ENCODE measurements around the gene GALNT6.

The GALNT6 gene

DNA sequence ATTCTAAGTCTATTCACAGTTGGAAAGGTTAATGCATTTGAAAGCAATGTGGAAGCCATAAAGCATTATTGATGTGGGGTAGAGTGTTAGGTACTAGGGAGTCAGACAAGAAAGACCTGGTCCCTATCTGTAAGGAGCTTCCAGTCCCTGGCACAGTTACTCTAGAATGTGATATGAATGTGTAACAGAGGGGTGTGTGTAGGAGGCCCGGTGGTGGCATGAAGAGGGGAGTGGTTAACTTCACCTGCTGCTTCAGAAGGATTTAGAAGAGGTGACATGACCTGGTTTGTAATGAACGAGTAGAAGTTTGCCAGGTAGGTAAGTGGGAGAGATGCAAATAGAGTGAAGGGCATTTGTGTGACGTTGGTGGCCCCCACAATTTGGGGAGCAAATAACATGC lies 15.1 kb upstream of the GALNT6 start:
- DNase-seq (ENCODE audit: low read depth in 1 of 2, low spot score in 1 of 2) = no peak

DNA sequence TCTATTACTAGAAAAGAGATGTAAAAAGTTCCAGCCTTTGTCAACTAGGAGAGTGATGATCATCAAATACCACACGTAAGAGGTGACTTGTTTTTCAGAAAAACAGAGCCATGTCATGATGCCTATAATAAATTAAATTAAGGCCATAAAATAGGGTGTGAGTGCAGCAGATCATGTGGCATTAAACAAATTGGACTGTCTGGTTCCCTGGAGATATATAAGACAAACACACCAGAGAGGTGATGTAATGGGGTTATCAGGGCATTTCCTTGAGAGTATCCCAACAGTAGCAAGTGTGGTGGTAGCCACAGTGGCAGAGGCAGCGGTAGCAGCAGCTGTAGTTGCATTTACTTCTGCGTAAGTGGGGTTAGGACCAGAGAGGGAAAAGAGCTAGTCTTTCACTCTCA lies 14.6 kb upstream of the GALNT6 start:
- DNase-seq (ENCODE audit: low read depth in 1 of 2, low spot score in 1 of 2) = no peak

DNA sequence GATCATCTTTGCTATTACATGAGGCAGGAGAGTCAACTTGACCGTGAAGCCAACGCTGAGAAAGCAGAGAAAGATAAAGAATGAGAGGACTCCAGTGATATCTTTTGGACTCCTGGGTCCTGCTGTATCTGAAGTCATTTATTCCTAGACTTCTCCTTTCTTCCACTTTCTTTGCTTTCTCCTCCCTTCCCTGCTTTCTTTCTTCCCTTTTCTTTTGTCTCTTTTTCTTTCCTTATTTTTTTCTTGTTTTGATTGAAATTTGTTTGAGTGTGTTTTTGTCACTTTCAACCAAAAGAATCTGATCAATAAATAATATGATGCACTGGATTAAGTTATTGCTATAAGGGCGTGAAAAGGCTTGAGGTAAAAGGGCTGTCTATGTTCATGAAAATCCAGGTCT lies 13.4 kb upstream of the GALNT6 start:
- no peak for DNase-seq (ENCODE audit: low read depth in 1 of 2, low spot score in 1 of 2)

DNA sequence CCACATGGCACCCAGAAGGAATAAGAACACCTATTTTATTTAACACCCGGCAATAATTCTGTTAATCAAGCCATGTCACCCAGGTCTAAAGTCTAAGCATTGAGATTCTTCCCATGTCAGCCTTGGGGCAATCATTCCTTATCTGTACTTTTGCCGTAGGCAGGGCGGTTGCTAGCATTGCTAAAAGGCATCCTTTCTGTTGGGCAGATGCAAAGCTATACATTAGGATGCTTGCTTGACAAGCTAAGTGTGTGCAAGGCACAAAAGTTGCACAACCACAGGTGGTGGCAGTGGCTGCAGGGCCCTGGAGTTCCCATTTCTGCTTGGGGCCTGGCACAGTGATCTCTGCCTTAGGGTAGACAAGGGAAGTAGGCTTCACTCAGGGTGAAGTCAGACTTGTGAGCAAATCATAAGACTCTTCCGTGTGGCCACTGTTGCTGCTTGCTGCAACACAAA lies 12.5 kb upstream of the GALNT6 start:
- no peak for DNase-seq (ENCODE audit: low read depth in 1 of 2, low spot score in 1 of 2)

DNA sequence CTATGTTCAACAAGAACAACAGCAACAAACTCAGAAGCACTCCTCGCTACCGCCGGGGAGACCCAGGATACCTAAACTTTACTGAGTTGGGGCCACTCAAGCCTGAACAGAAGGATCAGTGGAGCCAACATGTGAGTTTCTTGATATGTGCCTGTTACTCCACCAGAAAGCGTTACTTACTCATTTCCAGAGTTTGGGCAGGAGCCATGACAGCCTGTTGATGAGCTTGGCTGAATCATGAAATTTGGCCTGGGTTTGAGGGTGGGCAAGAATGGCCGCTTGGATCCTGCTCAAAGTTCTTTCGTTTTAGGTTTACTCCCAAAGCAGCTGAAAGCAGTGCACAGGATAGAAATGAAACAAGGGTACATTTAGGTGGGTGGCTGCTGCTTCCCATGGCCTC lies 12.0 kb upstream of the GALNT6 start:
- no peak for DNase-seq (ENCODE audit: low read depth in 1 of 2, low spot score in 1 of 2)

DNA sequence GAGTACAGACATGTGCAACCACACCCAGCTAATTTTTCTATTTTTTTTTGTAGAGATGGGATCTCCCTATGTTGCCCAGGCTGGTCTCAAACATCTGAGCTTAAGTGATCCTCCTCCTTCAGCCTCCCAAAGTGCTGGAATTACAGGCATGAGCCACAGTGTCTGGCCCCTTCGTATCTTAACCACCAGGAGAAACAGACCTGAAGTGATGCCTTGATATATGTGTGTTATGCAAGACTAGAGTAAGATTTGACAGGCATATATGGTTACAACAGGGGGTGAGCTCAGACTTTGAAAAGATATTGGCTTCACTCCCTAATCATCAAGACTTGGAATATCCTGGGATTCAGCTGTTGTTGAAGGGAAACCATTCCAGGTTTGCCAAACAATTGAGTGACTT lies 10.7 kb upstream of the GALNT6 start:
- DNase-seq (ENCODE audit: low read depth in 1 of 2, low spot score in 1 of 2) = no peak

DNA sequence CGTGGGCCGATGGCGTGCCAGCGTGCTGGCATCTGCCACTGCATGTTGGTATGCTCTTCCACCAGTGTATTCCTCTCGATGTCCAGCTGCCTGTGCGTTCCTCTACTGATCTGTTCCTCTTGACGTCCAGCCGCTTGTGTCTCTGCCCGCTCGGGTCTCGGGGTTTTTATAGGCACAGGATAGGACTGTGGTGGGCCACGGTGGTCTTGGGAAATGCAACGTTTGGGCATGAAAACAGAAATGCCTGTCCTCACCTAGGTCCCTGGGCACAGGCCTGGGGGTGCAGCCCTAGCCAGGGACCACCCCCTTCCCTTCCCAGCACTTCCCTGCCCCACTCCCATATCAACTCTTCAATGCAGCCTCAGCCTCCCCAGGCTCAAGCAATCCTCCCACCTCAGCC lies 10.3 kb upstream of the GALNT6 start:
- no peak for DNase-seq (ENCODE audit: low read depth in 1 of 2, low spot score in 1 of 2)

DNA sequence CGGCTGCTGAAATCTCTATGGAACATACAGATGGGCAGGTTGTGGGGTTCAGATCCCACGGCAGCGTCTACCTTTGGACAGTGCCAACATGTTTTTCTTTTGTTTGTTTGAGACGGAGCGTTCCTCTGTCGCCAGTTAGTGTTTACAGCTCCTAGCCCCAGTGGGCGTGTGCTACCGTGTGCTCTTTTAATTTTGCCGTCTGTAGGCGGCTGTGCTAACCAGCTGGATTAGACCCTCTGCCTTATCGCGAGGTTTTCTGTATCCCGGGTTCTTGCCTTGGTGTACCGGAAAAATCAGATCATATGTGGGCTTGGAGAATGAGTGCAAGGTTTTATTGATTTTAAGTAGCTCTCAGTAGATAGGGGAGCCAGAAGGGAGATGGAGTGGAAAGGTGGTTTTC lies 9.8 kb upstream of the GALNT6 start:
- DNase-seq (ENCODE audit: low read depth in 1 of 2, low spot score in 1 of 2) = no peak

DNA sequence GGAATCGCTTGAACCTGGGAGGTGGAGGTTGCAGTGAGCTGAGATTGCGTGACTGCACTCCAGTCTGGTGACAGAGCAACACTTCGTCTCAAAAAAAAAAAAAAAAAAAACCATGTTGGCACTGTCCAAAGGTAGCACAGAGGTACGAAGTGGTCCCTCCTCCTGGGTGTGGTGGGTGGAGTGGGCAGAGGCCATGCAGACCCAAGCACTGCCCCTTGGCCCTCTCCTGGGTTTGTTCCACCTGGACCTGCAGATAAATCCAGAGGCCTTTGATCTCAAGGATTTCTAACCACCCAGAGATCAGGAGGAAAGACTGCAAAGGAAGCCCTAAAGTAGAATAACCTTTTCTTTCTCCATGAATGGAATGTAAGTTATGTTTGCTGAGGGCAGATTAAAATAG lies 8.7 kb upstream of the GALNT6 start:
- DNase-seq (ENCODE audit: low read depth in 1 of 2, low spot score in 1 of 2) = no peak

DNA sequence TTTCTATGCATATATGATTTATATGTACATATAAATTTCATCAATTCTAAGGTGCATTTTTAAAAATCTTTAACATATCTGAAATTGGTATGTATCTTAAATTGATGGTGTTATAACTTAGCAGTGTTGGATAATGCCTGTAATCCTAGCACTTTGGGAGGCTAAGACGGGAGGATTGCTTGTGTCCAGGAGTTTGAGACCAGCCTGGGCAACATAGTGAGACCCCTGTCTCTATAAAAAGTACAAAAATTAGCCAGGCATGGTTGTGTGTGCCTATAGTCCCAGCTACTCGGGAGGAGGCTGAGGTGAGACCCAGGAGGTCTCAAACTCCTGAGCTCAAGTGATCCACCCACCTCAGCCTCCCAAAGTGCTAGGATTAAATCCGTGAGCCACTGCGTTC lies 6.5 kb upstream of the GALNT6 start:
- DNase-seq (ENCODE audit: low read depth in 1 of 2, low spot score in 1 of 2) = no peak

DNA sequence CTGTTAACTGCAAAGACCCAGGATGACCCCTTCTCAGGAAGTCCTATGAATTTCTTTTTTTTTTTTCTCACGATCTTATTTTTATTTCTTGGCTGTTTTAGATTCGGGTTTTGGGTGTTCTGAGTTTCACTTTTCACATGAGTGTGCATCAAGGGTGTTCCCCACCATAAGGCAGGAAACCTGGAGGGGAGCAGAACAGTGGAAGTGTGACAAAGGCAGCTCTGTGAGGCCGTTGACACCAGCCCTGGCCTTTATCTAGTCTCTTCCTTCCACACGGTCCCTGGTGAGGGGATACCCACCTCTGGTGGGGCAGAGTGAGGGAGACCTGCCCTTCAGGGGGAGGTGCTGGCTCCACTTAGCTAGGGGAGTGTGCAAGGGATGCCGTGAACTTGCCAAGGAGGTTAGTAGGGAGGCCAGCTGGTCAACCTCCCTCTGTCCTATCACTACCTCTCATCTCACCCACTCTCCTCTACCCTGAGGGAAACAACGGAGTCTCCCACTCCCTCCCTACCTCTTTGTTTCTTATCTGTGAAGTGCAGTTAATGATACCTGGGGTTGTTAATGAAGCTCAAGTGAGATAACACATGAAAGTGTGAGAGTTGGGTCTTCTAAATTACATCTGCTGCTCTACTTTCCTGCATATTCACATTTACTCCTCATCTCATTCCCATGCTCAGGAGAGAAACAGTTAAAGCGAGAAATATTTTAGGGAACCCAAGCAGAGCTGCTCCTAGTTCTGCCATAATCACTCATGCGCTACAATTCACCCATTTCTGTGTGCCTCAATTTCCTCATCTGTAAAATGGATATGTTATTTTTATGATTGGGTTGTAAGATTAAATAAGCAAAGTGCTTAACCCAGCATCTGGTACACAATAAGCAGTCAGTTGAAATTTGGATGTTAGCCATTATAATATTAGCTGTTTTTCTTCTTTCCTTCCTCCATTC lies 4.4 kb upstream of the GALNT6 start:
- DNase-seq (ENCODE audit: low read depth in 1 of 2, low spot score in 1 of 2) = peak in 1 of 2 donors; percentile 23

DNA sequence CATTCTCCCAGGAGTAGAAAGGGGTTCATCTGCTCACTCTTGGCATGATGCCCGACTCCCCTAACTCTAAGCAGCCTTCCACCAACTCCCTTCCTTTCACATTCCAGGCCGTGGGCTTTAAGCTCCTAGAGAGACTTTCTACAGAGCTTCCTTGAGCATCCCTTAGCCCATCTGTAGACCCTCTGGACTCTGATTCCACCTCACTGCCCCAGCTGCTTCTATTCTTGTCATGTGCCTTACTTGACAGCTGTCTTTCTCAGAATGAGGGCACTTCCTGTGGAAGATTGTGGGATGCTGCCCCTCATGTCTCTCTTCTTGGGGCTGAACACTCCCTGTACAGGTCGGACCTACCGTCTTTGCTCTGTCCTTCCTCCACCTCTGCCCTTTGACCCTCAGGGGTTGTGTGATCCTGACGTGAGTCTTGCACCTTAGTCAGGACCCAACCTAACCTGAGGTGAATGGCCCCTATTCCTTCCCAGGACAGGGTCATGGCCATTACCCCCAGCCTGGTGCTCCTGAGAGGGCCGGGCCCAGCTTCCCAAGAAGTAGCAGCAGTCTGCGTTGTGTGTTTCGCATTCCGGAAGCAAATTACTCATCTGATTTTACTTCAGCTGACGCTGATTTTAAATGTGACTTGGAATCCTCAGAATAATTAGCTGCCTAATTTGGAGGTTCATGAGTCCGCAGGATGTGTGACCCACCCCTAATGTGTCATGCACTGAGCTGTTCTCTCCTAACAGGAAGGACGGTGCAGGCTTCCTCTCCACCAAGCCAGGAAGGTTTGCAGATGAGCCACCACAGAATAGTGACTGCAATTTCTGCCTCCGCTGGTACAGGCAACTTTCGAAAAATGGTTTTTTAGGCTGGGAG lies 2.7 kb upstream of the GALNT6 start:
- DNase-seq (ENCODE audit: low read depth in 1 of 2, low spot score in 1 of 2) = peak in 1 of 2 donors; percentile 42

DNA sequence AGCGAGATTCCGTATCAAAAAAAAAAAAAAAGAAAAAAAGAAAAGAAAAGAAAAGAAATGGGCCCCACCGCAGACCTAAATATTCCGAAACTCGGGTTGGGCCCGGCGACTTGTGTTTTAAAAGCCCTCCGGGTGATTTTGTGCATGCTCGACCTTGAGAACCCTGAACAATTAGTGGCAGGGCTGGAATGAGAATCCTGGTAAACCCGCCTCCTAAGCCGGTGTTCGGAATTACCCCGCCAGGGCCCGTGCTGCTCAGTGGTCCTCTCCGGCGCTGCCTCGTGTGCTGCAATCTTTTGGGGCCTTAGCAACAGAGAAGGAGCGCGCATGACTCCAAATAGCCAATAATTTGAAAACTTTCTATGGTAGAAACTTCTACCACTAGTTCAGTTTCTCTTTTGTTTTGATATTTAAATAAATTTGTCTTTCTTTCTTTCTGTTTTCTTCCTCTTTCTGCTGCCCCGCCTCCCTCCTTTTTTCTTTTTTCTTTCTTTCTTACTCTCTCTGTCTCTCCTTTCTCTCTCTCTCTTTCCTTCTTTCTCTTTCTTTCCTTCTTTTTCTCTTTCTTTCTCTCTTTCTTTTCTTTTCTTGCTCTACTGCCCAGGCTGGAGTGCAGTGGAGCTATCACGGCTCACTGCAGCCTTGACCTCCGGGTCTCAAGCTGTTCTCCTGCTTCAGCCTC lies 1.5 kb upstream of the GALNT6 start:
- DNase-seq (ENCODE audit: low read depth in 1 of 2, low spot score in 1 of 2) = peak in 1 of 2 donors; percentile 7

DNA sequence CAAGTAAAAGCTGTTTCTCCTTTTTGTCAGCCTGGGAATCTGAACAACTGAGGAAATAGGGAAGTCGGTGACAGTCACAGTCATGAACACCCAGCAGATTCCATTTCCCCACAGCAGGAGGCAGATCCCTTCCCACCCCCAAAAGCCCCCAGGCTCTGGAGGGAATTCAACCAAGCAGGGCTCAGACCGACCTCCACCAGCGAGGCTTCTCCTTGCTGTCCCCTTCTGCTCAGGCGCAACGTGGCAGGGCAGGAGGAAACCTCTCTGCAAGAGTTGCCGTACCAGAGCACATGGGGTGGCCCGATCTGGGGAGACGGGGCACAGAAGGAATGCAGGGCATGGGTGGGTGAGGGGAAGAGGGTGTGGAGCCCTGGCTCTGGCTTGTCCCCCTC lies 319 bp downstream of the GALNT6 start:
- DNase-seq (ENCODE audit: low read depth in 1 of 2, low spot score in 1 of 2) = no peak

DNA sequence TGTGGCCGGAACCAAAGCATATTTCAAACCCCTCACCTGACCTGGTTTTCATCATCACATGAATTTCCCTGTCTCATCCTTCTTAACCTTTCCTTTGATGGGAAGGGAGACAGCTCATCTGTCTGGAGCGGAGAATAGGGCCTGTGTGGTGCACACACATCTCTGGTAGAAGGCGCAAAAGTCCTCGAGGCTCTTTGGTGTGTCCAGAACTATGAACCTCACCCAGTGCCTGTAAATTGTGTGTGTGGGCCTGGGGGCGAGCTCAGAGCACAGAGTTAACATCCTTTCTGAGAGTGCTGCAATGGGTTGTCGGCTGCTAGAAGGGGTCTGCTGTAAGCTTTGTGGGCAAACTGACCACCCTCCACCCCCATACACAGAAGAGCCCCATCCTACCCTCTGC lies 749 bp downstream of the GALNT6 start:
- DNase-seq (ENCODE audit: low read depth in 1 of 2, low spot score in 1 of 2) = no peak

DNA sequence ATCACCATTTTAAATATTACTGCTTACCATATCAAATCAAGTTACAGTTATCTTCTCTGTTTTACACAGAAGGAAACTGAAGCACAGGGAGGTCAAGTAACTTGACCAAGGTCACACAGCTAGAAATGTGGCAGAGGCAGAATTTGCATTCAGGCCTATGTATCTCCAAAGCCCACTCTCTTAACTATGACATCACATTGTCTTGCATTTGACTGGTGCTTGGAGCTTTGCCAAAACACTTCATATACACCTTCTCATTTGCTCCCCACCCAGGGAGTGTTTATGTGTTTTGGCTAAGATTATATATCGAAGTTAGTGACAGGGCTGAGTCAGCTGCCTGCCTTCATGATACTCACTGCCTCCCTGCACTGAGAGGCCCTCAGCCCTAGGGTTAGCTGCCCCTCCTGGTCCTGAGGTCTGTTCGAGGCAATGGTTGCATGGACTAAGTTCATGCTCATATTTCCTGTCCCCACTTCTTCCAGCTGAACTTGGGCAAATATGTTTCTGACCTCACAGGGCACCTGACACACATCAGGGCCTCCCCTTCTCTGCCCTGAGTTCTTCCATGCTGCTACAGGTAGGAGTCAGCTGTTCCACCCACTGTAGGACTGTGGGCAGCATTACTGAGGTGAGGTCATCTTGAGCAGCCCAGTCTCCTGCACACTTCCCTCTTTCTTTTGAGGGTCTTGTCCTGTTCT lies 1.8 kb downstream of the GALNT6 start:
- DNase-seq (ENCODE audit: low read depth in 1 of 2, low spot score in 1 of 2) = no peak

DNA sequence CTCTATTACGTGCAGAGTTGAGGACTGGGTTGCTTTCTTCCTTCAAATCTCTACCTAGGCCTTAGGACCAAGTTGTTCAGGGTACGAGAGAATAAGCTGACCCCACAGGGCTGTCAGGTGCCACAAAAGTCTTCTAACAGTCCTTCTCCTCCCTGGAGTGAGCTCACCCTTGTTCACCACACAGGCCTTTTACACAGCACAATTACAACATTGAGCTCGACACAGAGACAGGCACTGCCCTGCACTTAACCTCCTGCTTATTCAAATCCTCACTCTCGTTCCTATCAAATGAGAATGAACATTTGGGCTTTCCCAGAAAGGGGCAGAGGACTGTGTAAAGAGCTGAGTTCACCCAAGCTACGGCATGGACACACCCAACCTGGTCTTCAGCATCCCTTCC lies 2.4 kb downstream of the GALNT6 start:
- no peak for DNase-seq (ENCODE audit: low read depth in 1 of 2, low spot score in 1 of 2)

DNA sequence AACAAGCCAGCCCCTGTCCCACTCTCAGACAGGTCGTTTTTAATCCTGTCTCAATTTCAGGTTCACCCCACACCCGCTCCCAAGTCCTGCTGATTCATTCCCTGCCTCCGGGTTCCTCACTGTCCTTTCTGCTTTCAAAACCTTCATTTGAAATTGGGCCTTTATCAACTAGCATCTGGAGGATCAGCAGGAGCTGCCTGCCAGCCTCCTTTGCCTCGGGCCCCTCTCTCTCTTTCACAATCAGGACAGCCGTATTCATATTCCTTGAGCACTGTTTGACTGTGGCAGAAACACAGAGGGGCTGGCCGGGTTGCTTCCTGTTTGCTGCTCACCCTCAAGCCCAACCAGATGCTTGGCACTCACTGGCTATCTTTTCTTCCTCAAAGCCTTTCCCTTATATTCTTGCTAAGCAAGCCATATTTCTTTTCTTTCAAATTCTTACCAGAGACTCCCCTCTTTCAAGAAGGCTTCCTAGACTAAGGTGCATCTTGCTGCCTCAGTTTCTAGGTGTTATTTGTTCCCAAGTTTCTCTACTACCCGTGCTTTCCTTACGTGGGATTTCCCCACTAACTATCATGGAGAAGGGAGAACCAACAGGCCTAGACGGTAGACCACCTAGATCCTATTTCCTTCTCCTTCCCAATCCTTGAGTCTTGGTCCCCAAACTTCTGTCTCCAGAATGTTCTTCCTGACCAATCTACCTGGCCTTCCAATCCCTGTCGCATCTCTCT lies 3.0 kb downstream of the GALNT6 start:
- DNase-seq (ENCODE audit: low read depth in 1 of 2, low spot score in 1 of 2) = no peak

DNA sequence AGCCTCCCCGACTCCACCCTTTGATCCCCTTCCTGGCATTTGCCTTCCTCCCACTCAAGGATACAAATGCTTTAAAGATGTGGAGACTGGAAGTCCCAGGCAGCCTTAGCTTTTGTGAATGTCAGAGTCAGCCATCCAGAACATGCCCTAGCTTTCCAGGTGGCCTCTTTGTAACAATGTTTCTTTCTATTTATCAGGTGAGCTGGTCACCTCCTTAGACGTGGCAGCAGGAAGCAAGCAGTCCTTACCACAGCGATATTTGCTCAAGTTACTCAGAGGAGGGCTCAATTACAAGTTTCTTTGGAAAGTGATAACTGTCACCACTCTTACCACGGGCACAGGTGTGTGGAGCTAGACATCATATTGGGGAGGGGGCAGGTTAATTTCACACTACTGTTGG lies 4.9 kb downstream of the GALNT6 start:
- no peak for DNase-seq (ENCODE audit: low read depth in 1 of 2, low spot score in 1 of 2)

DNA sequence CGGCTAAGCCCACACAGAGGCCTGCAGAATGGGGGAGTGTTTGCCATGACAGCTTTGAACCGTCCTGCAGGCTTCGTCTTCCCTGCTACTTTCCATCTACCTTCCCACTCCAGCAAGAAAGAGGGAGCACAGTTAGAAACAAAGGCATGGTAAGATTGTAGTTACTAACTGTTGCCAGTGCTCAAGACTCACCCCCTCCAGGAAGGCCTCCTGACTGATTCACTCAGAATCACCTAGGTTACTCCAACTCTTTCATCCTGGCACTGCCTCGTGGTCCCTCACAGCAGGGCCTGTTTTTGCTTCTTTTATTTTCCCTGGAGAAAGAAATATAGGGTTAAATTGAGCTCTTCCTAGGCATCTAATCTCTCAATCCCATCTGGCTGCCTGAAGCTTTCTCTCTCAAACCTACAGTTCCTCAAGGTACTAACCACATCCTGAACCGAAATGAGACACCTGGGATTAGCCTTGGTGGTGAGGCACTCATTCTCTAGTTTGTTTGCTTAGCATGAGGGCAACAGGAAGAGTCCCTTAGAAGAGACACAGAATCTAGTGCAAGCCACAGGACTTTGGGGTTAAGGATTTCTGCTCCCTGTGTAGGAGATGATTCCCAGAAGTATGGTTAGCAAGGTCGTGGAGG lies 7.8 kb downstream of the GALNT6 start:
- no peak for DNase-seq (ENCODE audit: low read depth in 1 of 2, low spot score in 1 of 2)

Measured in activated CD4-positive, alpha-beta T cell treated with anti-CD3 and anti-CD28 coated beads, Interleukin-2, amount 50 U/mL, for 24 hours (primary cell).